CD4-positive, CD25-positive, alpha-beta regulatory T cell (primary cell): Measurements from ENCODE around the gene ABLIM1. TPM values are rescaled to one million over a fixed set of nuclear protein-coding genes. Genes with fewer than 3 reads are reported as not detected.
A peak's percentile ranks its signal among the peaks of the same experiment; 100 is the strongest.

Experiments used
- ATAC-seq, 2 donors: fragments of 150-1000 bp; cut with Tn5 transposase; one replicate each; pipeline ENCODE4 v1.10.0; 2021; ENCODE audit warnings: low read depth in 2 of 2, moderate number of reproducible peaks in 2 of 2, moderate library complexity in 1 of 2
- DNase-seq, 3 donors: peaks; one replicate each; pipeline versions ENCODE4 v3.0.0 to v3.0.0-alpha.2; 2012 to 2022; ENCODE audit warnings: mixed read lengths in 1 of 3
- H3K27ac ChIP-seq: one replicate; pipeline ENCODE4 v1.7.0; 2013; ENCODE audit warnings: mild to moderate bottlenecking, low read length; ENCODE audit not compliant: insufficient read depth, poor library complexity, severe bottlenecking
- H3K27me3 ChIP-seq: one replicate; pipeline ENCODE4 v1.7.0; 2013; ENCODE audit warnings: low read length; ENCODE audit not compliant: control insufficient read depth, insufficient read depth
- H3K36me3 ChIP-seq: one replicate; pipeline ENCODE4 v1.7.0; 2013; ENCODE audit warnings: mild to moderate bottlenecking, low read length, moderate library complexity; ENCODE audit not compliant: control insufficient read depth, insufficient read depth
- H3K4me1 ChIP-seq: 2 replicates; pipeline ENCODE4 v1.7.0; 2013; ENCODE audit warnings: mild to moderate bottlenecking, low read length; ENCODE audit not compliant: insufficient read depth, control insufficient read depth, poor library complexity, severe bottlenecking
- H3K4me3 ChIP-seq: one replicate; pipeline ENCODE4 v1.7.0; 2013; ENCODE audit warnings: low read depth, mild to moderate bottlenecking, low read length, moderate library complexity
- H3K9me3 ChIP-seq, 2 experiments: 1 replicate in 1 of 2; 2 replicates in 1 of 2; pipeline ENCODE4 v1.7.0; 2013; ENCODE audit warnings: low read length in 2 of 2, mild to moderate bottlenecking in 1 of 2, moderate library complexity in 1 of 2; ENCODE audit not compliant: control insufficient read depth in 2 of 2
- H3K27ac Mint-ChIP-seq, 3 donors: one replicate each; pipeline ENCODE4 v1.8.0; 2020 to 2022; ENCODE audit warnings: mild to moderate bottlenecking in 3 of 3, mixed read lengths in 3 of 3, moderate library complexity in 2 of 3
- H3K27me3 Mint-ChIP-seq: one replicate; pipeline ENCODE4 v1.8.0; 2022; ENCODE audit warnings: mild to moderate bottlenecking, mixed read lengths
- H3K36me3 Mint-ChIP-seq: one replicate; pipeline ENCODE4 v1.8.0; 2020; ENCODE audit warnings: mixed read lengths
- H3K4me1 Mint-ChIP-seq, 4 donors: one replicate each; pipeline ENCODE4 v1.8.0; 2020 to 2022; ENCODE audit warnings: mixed read lengths in 4 of 4, mild to moderate bottlenecking in 1 of 4
- H3K4me3 Mint-ChIP-seq, 4 donors: one replicate each; pipeline ENCODE4 v1.8.0; 2020 to 2022; ENCODE audit warnings: mild to moderate bottlenecking in 4 of 4, mixed read lengths in 4 of 4, moderate library complexity in 3 of 4
- H3K9me3 Mint-ChIP-seq, 7 donors: one replicate each; pipeline ENCODE4 v1.8.0; 2020 to 2022; ENCODE audit warnings: mixed read lengths in 7 of 7, mild to moderate bottlenecking in 3 of 7, moderate library complexity in 2 of 7
- polyA plus RNA-seq, 4 donors: library from polyadenylated mRNA; unstranded; fragments of 300-500 nt; fragmentation: Illumina TruSeq; gene quantifications; one replicate each; pipeline ENCODE4 v1.2.3, GENCODE V29; 2021
- total RNA-seq: library from RNA; stranded (reverse); gene quantifications from one replicate; pipeline ENCODE4 v1.2.3, GENCODE V29; 2022

Gene ABLIM1
- total and polyA plus RNA-seq, 5 donors from 2014 or later = 101 to 138 (median 131) TPM

- Mint-ChIP-seq H3K4me3 (no peak overlapping the region), H3K27ac (peak overlapping the region in 1 of 3 donors; percentile 57), H3K36me3 (no peaks in the 10 kb centered on the region), H3K4me1 (peaks cover 0 to 4% (median 0%) of the 10 kb centered on the region in 4 donors), H3K27me3 (peaks cover 52% of the 10 kb centered on the region), H3K9me3 (no peaks in the 10 kb centered on the region)
- Histone ChIP-seq H3K4me1 (no peaks in the 10 kb centered on the region), H3K27ac (no peak overlapping the region), H3K36me3 (no peaks in the 10 kb centered on the region), H3K27me3 (peaks cover 7% of the 10 kb centered on the region), H3K4me3 (no peak overlapping the region), H3K9me3 (no peaks in the 10 kb centered on the region)
- no peak for DNase-seq
- ATAC-seq = no peak
Measured at GRCh38 chr10:114412907-114413797, 244.9 kb downstream of the ABLIM1 start.

- H3K27ac ChIP-seq = no peak overlapping the region
- no peaks in the 10 kb centered on the region for H3K4me1 ChIP-seq
- Mint-ChIP-seq H3K9me3 (peaks cover 0 to 5% (median 0%) of the 10 kb centered on the region in 7 donors), H3K36me3 (peaks cover 6% of the 10 kb centered on the region), H3K4me3 (no peak overlapping the region), H3K4me1 (peaks cover 0 to 4% (median 2%) of the 10 kb centered on the region in 4 donors), H3K27me3 (peaks cover 52% of the 10 kb centered on the region), H3K27ac (no peak overlapping the region)
- H3K9me3 ChIP-seq = no peaks in the 10 kb centered on the region
- ATAC-seq = no peak
- H3K4me3 ChIP-seq = no peak overlapping the region
- peaks cover 17% of the 10 kb centered on the region for H3K27me3 ChIP-seq
- H3K36me3 ChIP-seq = no peaks in the 10 kb centered on the region
- DNase-seq = no peak
Measured at GRCh38 chr10:114408968-114409444, 249.1 kb downstream of the ABLIM1 start.

- H3K36me3 Mint-ChIP-seq = peaks cover 6% of the 10 kb centered on the region
Measured at GRCh38 chr10:114408112-114408967, 249.7 kb downstream of the ABLIM1 start.

GRCh38 chr10:114406455-114406854 is 251.6 kb downstream of the ABLIM1 start:
- Histone ChIP-seq H3K36me3 (no peaks in the 10 kb centered on the region), H3K4me1 (peaks cover 4% of the 10 kb centered on the region), H3K4me3 (no peak overlapping the region), H3K9me3 (no peaks in the 10 kb centered on the region), H3K27me3 (peaks cover 29% of the 10 kb centered on the region), H3K27ac (no peak overlapping the region)
- Mint-ChIP-seq H3K36me3 (peaks cover 6% of the 10 kb centered on the region), H3K4me3 (no peak overlapping the region), H3K27me3 (peaks cover 56% of the 10 kb centered on the region), H3K27ac (no peak overlapping the region), H3K4me1 (peaks cover 0 to 11% (median 3%) of the 10 kb centered on the region in 4 donors), H3K9me3 (peaks cover 0 to 5% (median 0%) of the 10 kb centered on the region in 7 donors)
- no peak for ATAC-seq
- DNase-seq = no peak

More at GRCh38 chr10:114408112-114408967, 249.7 kb downstream of the ABLIM1 start:
- H3K27ac Mint-ChIP-seq = no peak overlapping the region
- H3K4me1 ChIP-seq = peaks cover 4% of the 10 kb centered on the region
- DNase-seq = no peak
- no peak overlapping the region for H3K27ac ChIP-seq
- H3K4me3 Mint-ChIP-seq = no peak overlapping the region
- H3K36me3 ChIP-seq = no peaks in the 10 kb centered on the region
- peaks cover 0 to 5% (median 2%) of the 10 kb centered on the region in 4 donors for H3K4me1 Mint-ChIP-seq
- H3K27me3 ChIP-seq = peaks cover 18% of the 10 kb centered on the region
- peaks cover 0 to 5% (median 0%) of the 10 kb centered on the region in 7 donors for H3K9me3 Mint-ChIP-seq
- ATAC-seq = no peak
- peaks cover 52% of the 10 kb centered on the region for H3K27me3 Mint-ChIP-seq
- no peak overlapping the region for H3K4me3 ChIP-seq
- H3K9me3 ChIP-seq = no peaks in the 10 kb centered on the region

GRCh38 chr10:114405011-114405350 is 253.1 kb downstream of the ABLIM1 start:
- Mint-ChIP-seq H3K36me3 (peaks cover 6% of the 10 kb centered on the region), H3K27ac (no peak overlapping the region), H3K4me1 (peaks cover 0 to 11% (median 3%) of the 10 kb centered on the region in 4 donors), H3K27me3 (peaks cover 64% of the 10 kb centered on the region), H3K4me3 (peak overlapping the region in 1 of 4 donors; percentile 41), H3K9me3 (peaks cover 0 to 5% (median 0%) of the 10 kb centered on the region in 7 donors)
- Histone ChIP-seq H3K4me1 (peaks cover 4% of the 10 kb centered on the region), H3K4me3 (no peak overlapping the region), H3K9me3 (no peaks in the 10 kb centered on the region), H3K27ac (no peak overlapping the region), H3K36me3 (no peaks in the 10 kb centered on the region), H3K27me3 (peaks cover 35% of the 10 kb centered on the region)
- DNase-seq (no peak), ATAC-seq (no peak)

GRCh38 chr10:114404171-114405010 is 253.7 kb downstream of the ABLIM1 start, which contains the start of gene AFAP1L2:
TSS of gene AFAP1L2 (minus strand) at chr10:114404502. CDS start at chr10:114404455, 47 bp downstream.
- H3K27ac Mint-ChIP-seq = no peak within 1 kb of the TSS
- peaks cover 6% of the 10 kb centered on the region for H3K36me3 Mint-ChIP-seq
- peaks cover 69% of the 10 kb centered on the region for H3K27me3 Mint-ChIP-seq
- H3K4me1 Mint-ChIP-seq = peaks cover 0 to 11% (median 3%) of the 10 kb centered on the region in 4 donors
- peak within 1 kb of the TSS in 1 of 4 donors; percentile 68 for H3K4me3 Mint-ChIP-seq
- H3K9me3 Mint-ChIP-seq = peaks cover 0 to 5% (median 0%) of the 10 kb centered on the region in 7 donors
- H3K27me3 ChIP-seq = peaks cover 38% of the 10 kb centered on the region
- H3K4me3 ChIP-seq = no peak within 1 kb of the TSS
- no peak for DNase-seq
- H3K36me3 ChIP-seq = no peaks in the 10 kb centered on the region
- H3K4me1 ChIP-seq = peaks cover 4% of the 10 kb centered on the region
- no peaks in the 10 kb centered on the region for H3K9me3 ChIP-seq
- no peak within 1 kb of the TSS for H3K27ac ChIP-seq
- ATAC-seq = no peak
